A549 (cell line): ENCODE results near the gene AVPR1A. TPM values are rescaled to one million over a fixed set of nuclear protein-coding genes. Genes with fewer than 3 reads are reported as not detected.

Source experiments
- ATAC-seq, 2 experiments: fragments of 200-7000 bp in 1 of 2; fragments of >200 bp in 1 of 2; cut with Nextera tagmentation in 1 of 2; cut with Tn5 transposase in 1 of 2; 3 replicates each; pipeline versions ENCODE4 v1.8.0 to v1.9.1; 2018 to 2020; ENCODE audit warnings: mild to moderate bottlenecking in 1 of 2, moderate library complexity in 1 of 2
- CTCF ChIA-PET: fragments of 300-600 bp; sonication (Branson Sonifier 250); formaldehyde crosslinking; extraction: SDS; loops from one replicate; lab custom pipeline; 2021; ENCODE audit warnings: antibody characterized with exemption, inconsistent platforms; lab: Yijun Ruan, JAX
- POLR2A ChIA-PET: fragments of 350-600 bp; formaldehyde crosslinking; extraction: SDS; loops from one replicate; lab custom pipeline; 2021; ENCODE audit warnings: antibody characterized with exemption, inconsistent platforms; lab: Yijun Ruan, JAX
- DNase-seq, 2 experiments: peaks; one replicate each; pipeline versions ENCODE4 v3.0.0 to v3.0.0-alpha.2; 2011 to 2016; ENCODE audit warnings: low read depth in 1 of 2, low spot score in 1 of 2
- FAIRE-seq: peaks from 2 replicates; lab custom pipeline; 2011; peaks lifted over from hg19 to GRCh38; lab: Jason Lieb, UNC
- H3K27ac ChIP-seq, 2 experiments: fragments of >200 bp; sonication (Bioruptor Twin); formaldehyde crosslinking; 3 replicates each; pipeline ENCODE4 v1.5.1; 2016 to 2017
- H3K4me1 ChIP-seq: fragments of >200 bp; sonication (Bioruptor Twin); formaldehyde crosslinking; 3 replicates; pipeline ENCODE4 v1.6.1; 2016
- H3K4me2 ChIP-seq: fragments of >200 bp; sonication (Bioruptor Twin); formaldehyde crosslinking; 3 replicates; pipeline ENCODE4 v1.6.1; 2016
- H3K4me3 ChIP-seq: fragments of >200 bp; sonication (Bioruptor Twin); formaldehyde crosslinking; 3 replicates; pipeline ENCODE4 v1.5.1; 2016
- H3K9me3 ChIP-seq: fragments of >200 bp; sonication (Bioruptor Twin); formaldehyde crosslinking; 3 replicates; pipeline ENCODE4 v1.6.1; 2016
- CBX2 ChIP-seq: fragments of 200-600 bp; sonication (generic); IDR thresholded peaks from 2 replicates; pipeline ENCODE4 v1.6.1; 2016; ENCODE audit warnings: low read depth, mild to moderate bottlenecking, borderline replicate concordance
- CBX8 ChIP-seq: fragments of 200-600 bp; sonication (generic); IDR thresholded peaks from 2 replicates; pipeline ENCODE4 v1.6.1; 2016
- CHD2 ChIP-seq: fragments of 150-350 bp; IDR thresholded peaks from 2 replicates; pipeline ENCODE4 v1.6.1; 2014; ENCODE audit warnings: low read length; ENCODE audit not compliant: partially characterized antibody
- EHF ChIP-seq: fragments of 250-450 bp; sonication (Bioruptor Pico); IDR thresholded peaks from 2 replicates; pipeline ENCODE4 v1.5.0; 2020; ENCODE audit warnings: mild to moderate bottlenecking
- EP300 ChIP-seq, 2 experiments: fragments of >200 bp; sonication (Bioruptor Twin); formaldehyde crosslinking; IDR thresholded peaks; 2 replicates in 1 of 2; 3 replicates in 1 of 2; pipeline ENCODE4 v1.6.1; 2016 to 2017
- FOXS1 ChIP-seq: fragments of 250-450 bp; sonication (Bioruptor Pico); IDR thresholded peaks from 2 replicates; pipeline ENCODE4 v1.5.0; 2020; ENCODE audit warnings: mild to moderate bottlenecking, moderate library complexity
- HDAC2 ChIP-seq: fragments of 200-600 bp; sonication (generic); IDR thresholded peaks from 2 replicates; pipeline ENCODE4 v1.6.1; 2016
- HOXB13 ChIP-seq: fragments of 250-450 bp; sonication (Bioruptor Pico); IDR thresholded peaks from 2 replicates; pipeline ENCODE4 v1.5.0; 2020; ENCODE audit warnings: low read depth, mild to moderate bottlenecking, moderate library complexity
- HOXB5 ChIP-seq: fragments of 250-450 bp; sonication (Bioruptor Pico); IDR thresholded peaks from 2 replicates; pipeline ENCODE4 v1.5.0; 2020; ENCODE audit warnings: mild to moderate bottlenecking, moderate library complexity
- JUNB ChIP-seq: fragments of >200 bp; sonication (Bioruptor Twin); formaldehyde crosslinking; IDR thresholded peaks from 2 replicates; pipeline ENCODE4 v1.6.1; 2016
- KDM1A ChIP-seq: fragments of 200-600 bp; sonication (generic); IDR thresholded peaks from 2 replicates; pipeline ENCODE4 v1.6.1; 2016; ENCODE audit warnings: low read depth, mild to moderate bottlenecking
- KDM5A ChIP-seq: fragments of 200-600 bp; sonication (generic); IDR thresholded peaks from 2 replicates; pipeline ENCODE4 v1.6.1; 2016; ENCODE audit warnings: antibody characterized with exemption, mild to moderate bottlenecking
- MAFK ChIP-seq: fragments of 450-650 bp; IDR thresholded peaks from 2 replicates; pipeline ENCODE4 v1.6.1; 2014; ENCODE audit not compliant: partially characterized antibody
- PHF8 ChIP-seq: fragments of 200-600 bp; sonication (generic); IDR thresholded peaks from 2 replicates; pipeline ENCODE4 v1.6.1; 2016; ENCODE audit warnings: low read depth, mild to moderate bottlenecking, antibody characterized with exemption, moderate library complexity, borderline replicate concordance
- RAD21 ChIP-seq, 2 experiments: fragments of >200 bp in 1 of 2; sonication (Bioruptor Twin) in 1 of 2; formaldehyde crosslinking in 1 of 2; IDR thresholded peaks in 1 of 2; conservative IDR thresholded peaks in 1 of 2; 2 replicates in 1 of 2; 3 replicates in 1 of 2; pipeline ENCODE4 v1.6.1; 2012 to 2018; ENCODE audit warnings: inconsistent platforms in 1 of 2
- SMC3 ChIP-seq: fragments of >200 bp; sonication (Bioruptor Twin); formaldehyde crosslinking; IDR thresholded peaks from 3 replicates; pipeline ENCODE4 v1.6.1; 2018; ENCODE audit warnings: inconsistent platforms
- TFCP2L1 ChIP-seq: fragments of 250-450 bp; sonication (Bioruptor Pico); IDR thresholded peaks from 2 replicates; pipeline ENCODE4 v1.5.0; 2021; ENCODE audit warnings: mild to moderate bottlenecking
- ZSCAN20 ChIP-seq: fragments of 250-450 bp; sonication (Bioruptor Pico); IDR thresholded peaks from 2 replicates; pipeline ENCODE4 v1.8.0; 2022; ENCODE audit warnings: mild to moderate bottlenecking, moderate library complexity
- WGBS: methylation state at CpG from one replicate; pipeline ENCODE4 v1.1.6; 2017; ENCODE audit errors: missing lambda C conversion rate; 5-methylcytosine and 5-hydroxymethylcytosine counted together
- polyA plus RNA-seq, 4 experiments: library from polyadenylated mRNA; depleted of rRNA in 3 of 4; stranded (reverse); fragments of >200 nt; fragmentation: RNase III in 1 of 4; extraction: RNeasy Plus Mini Kit Qiagen cat#74134 plus additional on column Dnase treatment in 1 of 4; gene quantifications; 2 replicates in 3 of 4; 3 replicates in 1 of 4; pipeline ENCODE4 v1.2.3, GENCODE V29; 2011 to 2017
- TF ChIP-seq, protein P1 (sequence below): fragments of >200 bp; sonication (Bioruptor Twin); formaldehyde crosslinking; IDR thresholded peaks from 3 replicates; pipeline ENCODE4 v1.6.1; 2016
- TF ChIP-seq, protein P2 (sequence below): fragments of 250-450 bp; sonication (Bioruptor Pico); IDR thresholded peaks from 2 replicates; pipeline ENCODE4 v1.5.0; 2020; ENCODE audit warnings: low read depth, mild to moderate bottlenecking, moderate library complexity
- TF ChIP-seq, protein P3 (sequence below): fragments of 150-350 bp; IDR thresholded peaks from 2 replicates; pipeline ENCODE4 v1.6.1; 2014; ENCODE audit warnings: low read depth, mild to moderate bottlenecking, low read length
- TF ChIP-seq, protein P4 (sequence below): fragments of >200 bp; sonication (Bioruptor Twin); formaldehyde crosslinking; IDR thresholded peaks from 2 replicates; pipeline ENCODE4 v1.6.1; 2016

AVPR1A gene
- polyA plus RNA-seq, 2 of the 4 experiments (the other 2 are of a cell fraction), result 0.01 TPM; not detected in 1

DNA sequence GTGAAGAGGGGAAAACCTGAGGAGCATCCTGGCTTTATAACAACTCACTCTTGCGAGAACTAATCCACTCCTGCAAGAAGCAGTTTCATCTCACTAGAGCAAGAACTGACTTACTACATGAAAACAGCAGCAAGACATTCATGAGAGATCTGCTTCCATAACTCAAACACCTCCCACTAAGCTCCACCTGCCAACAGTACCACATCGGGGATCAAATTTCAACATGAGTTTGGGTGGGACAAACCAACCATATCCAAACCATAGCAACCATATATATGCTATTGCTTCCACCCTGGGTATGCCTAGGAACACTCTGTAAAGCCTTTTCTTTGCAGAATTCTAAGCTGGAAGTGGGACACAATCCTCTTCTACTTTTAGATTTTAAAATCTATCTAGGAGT is 13.9 kb upstream of the AVPR1A start (continued):
- TF ChIP-seq KDM1A, result no peak
- TF ChIP-seq ZSCAN20 (CRISPR knock-in tag), result no peak
- TF ChIP-seq SMC3, result no peak

DNA sequence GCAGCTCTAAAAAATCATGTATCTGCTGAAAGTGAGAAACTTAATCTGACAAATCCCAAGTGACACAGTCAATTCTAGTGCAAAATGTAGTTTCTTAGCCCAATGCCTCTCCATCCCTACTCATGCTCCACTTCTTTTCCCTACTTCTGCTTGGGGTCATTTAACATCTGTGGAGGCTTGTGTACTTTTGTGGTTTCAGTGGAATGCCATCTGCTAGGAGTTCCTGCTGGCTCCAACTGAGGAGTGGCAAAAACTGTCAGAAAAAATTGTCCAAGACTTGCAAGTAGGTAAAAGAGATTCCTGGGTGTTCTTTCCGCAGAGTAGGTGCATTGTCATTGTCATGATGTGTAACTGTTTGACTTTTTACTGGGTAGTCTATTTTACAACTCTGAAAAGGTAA is 12.5 kb upstream of the AVPR1A start:
- no peak for FAIRE-seq
- H3K4me2 ChIP-seq, result no peak overlapping the region
- ChIA-PET CTCF (interaction anchor here (3.4 kb wide), 1 partner anchor 12 kb away, joined by 22 read pairs; the partner anchor contains the start of gene AVPR1A), POLR2A (no interaction called here)
- no peak for ATAC-seq
- WGBS, result 32% methylated on average over 1 of the region's 1 CpG
- no peak for DNase-seq
- H3K4me3 ChIP-seq, result no peak overlapping the region
- no peak for TF ChIP-seq EHF (CRISPR knock-in tag)
- TF ChIP-seq KDM1A, result no peak
- TF ChIP-seq, protein P1, sequence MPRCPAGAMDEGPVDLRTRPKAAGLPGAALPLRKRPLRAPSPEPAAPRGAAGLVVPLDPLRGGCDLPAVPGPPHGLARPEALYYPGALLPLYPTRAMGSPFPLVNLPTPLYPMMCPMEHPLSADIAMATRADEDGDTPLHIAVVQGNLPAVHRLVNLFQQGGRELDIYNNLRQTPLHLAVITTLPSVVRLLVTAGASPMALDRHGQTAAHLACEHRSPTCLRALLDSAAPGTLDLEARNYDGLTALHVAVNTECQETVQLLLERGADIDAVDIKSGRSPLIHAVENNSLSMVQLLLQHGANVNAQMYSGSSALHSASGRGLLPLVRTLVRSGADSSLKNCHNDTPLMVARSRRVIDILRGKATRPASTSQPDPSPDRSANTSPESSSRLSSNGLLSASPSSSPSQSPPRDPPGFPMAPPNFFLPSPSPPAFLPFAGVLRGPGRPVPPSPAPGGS, result no peak
- no peak for TF ChIP-seq JUNB
- no peak for TF ChIP-seq SMC3
- TF ChIP-seq PHF8, result no peak
- no peak for TF ChIP-seq TFCP2L1
- TF ChIP-seq HDAC2, result no peak
- TF ChIP-seq, protein P2, sequence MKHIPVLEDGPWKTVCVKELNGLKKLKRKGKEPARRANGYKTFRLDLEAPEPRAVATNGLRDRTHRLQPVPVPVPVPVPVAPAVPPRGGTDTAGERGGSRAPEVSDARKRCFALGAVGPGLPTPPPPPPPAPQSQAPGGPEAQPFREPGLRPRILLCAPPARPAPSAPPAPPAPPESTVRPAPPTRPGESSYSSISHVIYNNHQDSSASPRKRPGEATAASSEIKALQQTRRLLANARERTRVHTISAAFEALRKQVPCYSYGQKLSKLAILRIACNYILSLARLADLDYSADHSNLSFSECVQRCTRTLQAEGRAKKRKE (CRISPR knock-in tag), result no peak
- no peak for TF ChIP-seq HOXB5 (CRISPR knock-in tag)
- TF ChIP-seq CHD2, result no peak
- no peaks in the 10 kb centered on the region for H3K9me3 ChIP-seq
- H3K4me1 ChIP-seq, result no peaks in the 10 kb centered on the region
- no peak overlapping the region for H3K27ac ChIP-seq

DNA sequence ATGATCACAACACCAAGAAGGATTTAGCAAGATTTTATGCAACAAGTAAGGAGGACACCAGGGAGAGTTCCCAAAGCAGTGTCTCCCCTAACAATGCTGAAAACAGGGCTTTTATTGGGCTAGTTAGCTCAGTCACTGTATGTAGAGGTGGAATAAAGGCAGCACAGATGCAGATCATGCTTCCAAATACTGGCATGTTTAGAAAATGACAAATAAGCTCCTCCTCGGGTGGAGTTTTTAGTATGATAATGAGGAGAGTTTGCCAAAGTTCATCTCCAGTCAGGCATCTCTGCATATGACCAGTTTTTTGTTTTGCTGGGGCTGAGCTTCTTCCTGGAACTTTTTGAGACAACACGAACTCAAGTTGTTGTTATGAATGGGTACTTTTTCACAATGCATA is 4.4 kb upstream of the AVPR1A start:
- DNase-seq, result no peak
- Histone ChIP-seq H3K4me1 (peaks cover 12% of the 10 kb centered on the region; the same call in 2 of the 3 replicates), H3K27ac (no peak overlapping the region), H3K4me2 (no peak overlapping the region), H3K9me3 (no peaks in the 10 kb centered on the region), H3K4me3 (no peak overlapping the region)
- TF ChIP-seq CBX8 (no peak), EHF (CRISPR knock-in tag) (no peak), CBX2 (no peak), RAD21 (conservative IDR thresholded peaks at IDR 0.05 in 1 of 2, IDR thresholded peaks at IDR 0.05 in 1 of 2) (no peak), FOXS1 (no peak), HOXB13 (CRISPR knock-in tag) (no peak), TFCP2L1 (no peak), EP300 (IDR thresholded peaks at IDR 0.05) (no peak), ZSCAN20 (CRISPR knock-in tag) (no peak), KDM5A (no peak), MAFK (no peak), KDM1A (no peak)
- TF ChIP-seq, protein P3, sequence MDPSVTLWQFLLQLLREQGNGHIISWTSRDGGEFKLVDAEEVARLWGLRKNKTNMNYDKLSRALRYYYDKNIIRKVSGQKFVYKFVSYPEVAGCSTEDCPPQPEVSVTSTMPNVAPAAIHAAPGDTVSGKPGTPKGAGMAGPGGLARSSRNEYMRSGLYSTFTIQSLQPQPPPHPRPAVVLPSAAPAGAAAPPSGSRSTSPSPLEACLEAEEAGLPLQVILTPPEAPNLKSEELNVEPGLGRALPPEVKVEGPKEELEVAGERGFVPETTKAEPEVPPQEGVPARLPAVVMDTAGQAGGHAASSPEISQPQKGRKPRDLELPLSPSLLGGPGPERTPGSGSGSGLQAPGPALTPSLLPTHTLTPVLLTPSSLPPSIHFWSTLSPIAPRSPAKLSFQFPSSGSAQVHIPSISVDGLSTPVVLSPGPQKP, result no peak
- TF ChIP-seq, protein P4, sequence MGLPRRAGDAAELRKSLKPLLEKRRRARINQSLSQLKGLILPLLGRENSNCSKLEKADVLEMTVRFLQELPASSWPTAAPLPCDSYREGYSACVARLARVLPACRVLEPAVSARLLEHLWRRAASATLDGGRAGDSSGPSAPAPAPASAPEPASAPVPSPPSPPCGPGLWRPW, result no peak
- CTCF ChIA-PET, result interaction anchor here (0.6 to 0.9 kb wide), 2 partner anchors 11 to 1101 kb away, joined by 3 read pairs; no protein-coding TSS in a partner anchor
- POLR2A ChIA-PET, result no interaction called here
- FAIRE-seq, result no peak
- WGBS, result 4% methylated on average over 2 of the region's 2 CpGs
- no peak for ATAC-seq
